Neural crest cell (in vitro differentiated cells): ENCODE results near the gene DHX58. TPM values are rescaled to one million over a fixed set of nuclear protein-coding genes. Genes with fewer than 3 reads are reported as not detected.

Experiments
- DNase-seq: peaks from one replicate; pipeline ENCODE4 v3.0.0; 2021; ENCODE audit warnings: low read depth, mixed read lengths, low spot score
- H3K27ac Mint-ChIP-seq: one replicate; pipeline ENCODE4 v1.8.0; 2021; ENCODE audit warnings: mild to moderate bottlenecking, mixed read lengths; ENCODE audit not compliant: unreplicated experiment
- H3K27me3 Mint-ChIP-seq: 2 replicates; pipeline ENCODE4 v1.8.0; 2021; ENCODE audit warnings: low read depth, mild to moderate bottlenecking, mixed read lengths
- H3K36me3 Mint-ChIP-seq: 2 replicates; pipeline ENCODE4 v1.8.0; 2021; ENCODE audit warnings: low read depth, mild to moderate bottlenecking, mixed read lengths
- H3K4me1 Mint-ChIP-seq: 2 replicates; pipeline ENCODE4 v1.8.0; 2021; ENCODE audit warnings: mixed read lengths
- H3K4me3 Mint-ChIP-seq: one replicate; pipeline ENCODE4 v1.8.0; 2021; ENCODE audit warnings: mild to moderate bottlenecking, mixed read lengths
- H3K9me3 Mint-ChIP-seq: 2 replicates; pipeline ENCODE4 v1.8.0; 2021; ENCODE audit warnings: mixed read lengths
- CTCF ChIP-seq: fragments of 200-600 bp; sonication (generic); conservative IDR thresholded peaks from 2 replicates; pipeline ENCODE4 v1.5.0; 2021; ENCODE audit warnings: antibody characterized with exemption, mild to moderate bottlenecking
- total RNA-seq: library from RNA; stranded (reverse); gene quantifications from 2 replicates; pipeline ENCODE4 v1.2.1, GENCODE V29; 2021

DHX58 gene
- total RNA-seq, 1 donor from 2014 or later: not detected

- Mint-ChIP-seq H3K27ac (no peak overlapping the region), H3K4me3 (no peak overlapping the region), H3K27me3 (peaks cover 8% of the 10 kb centered on the region)
Observed at GRCh38 chr17:42090964-42091790, 21.3 kb downstream of the DHX58 start.

GRCh38 chr17:42088736-42089135 lies 23.8 kb downstream of the DHX58 start:
- no peak overlapping the region for H3K27ac Mint-ChIP-seq
- H3K4me3 Mint-ChIP-seq: no peak overlapping the region

More at GRCh38 chr17:42090964-42091790, 21.3 kb downstream of the DHX58 start:
- no peaks in the 10 kb centered on the region for H3K9me3 Mint-ChIP-seq
- TF ChIP-seq CTCF: no peak
- peaks cover 24% of the 10 kb centered on the region for H3K4me1 Mint-ChIP-seq
- no peak for DNase-seq
- no peaks in the 10 kb centered on the region for H3K36me3 Mint-ChIP-seq

GRCh38 chr17:42087736-42088705 lies 24.5 kb downstream of the DHX58 start:
- no peak for DNase-seq
- no peak overlapping the region for H3K27ac Mint-ChIP-seq
- no peaks in the 10 kb centered on the region for H3K36me3 Mint-ChIP-seq
- no peak overlapping the region for H3K4me3 Mint-ChIP-seq
- peaks cover 18% of the 10 kb centered on the region for H3K4me1 Mint-ChIP-seq
- no peak for TF ChIP-seq CTCF
- H3K9me3 Mint-ChIP-seq: no peaks in the 10 kb centered on the region
- H3K27me3 Mint-ChIP-seq: no peaks in the 10 kb centered on the region

More at GRCh38 chr17:42088736-42089135, 23.8 kb downstream of the DHX58 start:
- no peak for DNase-seq
- H3K4me1 Mint-ChIP-seq: peaks cover 18% of the 10 kb centered on the region
- H3K27me3 Mint-ChIP-seq: no peaks in the 10 kb centered on the region
- H3K9me3 Mint-ChIP-seq: no peaks in the 10 kb centered on the region
- H3K36me3 Mint-ChIP-seq: no peaks in the 10 kb centered on the region
- TF ChIP-seq CTCF: no peak

GRCh38 chr17:42087042-42087701 lies 25.3 kb downstream of the DHX58 start:
- H3K27ac Mint-ChIP-seq: no peak overlapping the region
- no peaks in the 10 kb centered on the region for H3K9me3 Mint-ChIP-seq
- H3K27me3 Mint-ChIP-seq: no peaks in the 10 kb centered on the region
- DNase-seq: no peak
- H3K36me3 Mint-ChIP-seq: no peaks in the 10 kb centered on the region
- no peak overlapping the region for H3K4me3 Mint-ChIP-seq
- peaks cover 18% of the 10 kb centered on the region for H3K4me1 Mint-ChIP-seq
- no peak for TF ChIP-seq CTCF

GRCh38 chr17:42081516-42082129 lies 30.9 kb downstream of the DHX58 start:
- no peak overlapping the region for H3K27ac Mint-ChIP-seq
- no peaks in the 10 kb centered on the region for H3K4me1 Mint-ChIP-seq
- H3K4me3 Mint-ChIP-seq: no peak overlapping the region
- H3K36me3 Mint-ChIP-seq: no peaks in the 10 kb centered on the region
- TF ChIP-seq CTCF: no peak
- H3K27me3 Mint-ChIP-seq: no peaks in the 10 kb centered on the region
- no peaks in the 10 kb centered on the region for H3K9me3 Mint-ChIP-seq
- DNase-seq: no peak
